HepG2 (cell line): Measurements from ENCODE around the gene MATK. TPM values are rescaled to one million over a fixed set of nuclear protein-coding genes. Genes with fewer than 3 reads are reported as not detected.
A peak's percentile ranks its signal among the peaks of the same experiment; 100 is the strongest.

Experiments
- AGO2 ChIP-seq: fragments of 200-400 bp; formaldehyde crosslinking; optimal IDR thresholded peaks from 2 replicates; pipeline ENCODE3; 2017; ENCODE audit warnings: mild to moderate bottlenecking, low read depth, low read length, moderate library complexity
- ATRX ChIP-seq: sonication (generic); formaldehyde crosslinking; IDR thresholded peaks from 2 replicates; pipeline ENCODE4 v1.4.0; 2020; ENCODE audit warnings: missing genetic modification reagents, borderline replicate concordance
- EP300 ChIP-seq, 3 experiments: sonication (generic) in 1 of 3; formaldehyde crosslinking in 1 of 3; IDR thresholded peaks; 2 replicates each; pipeline versions ENCODE4 v1.5.1 to v1.6.1; 2011 to 2020; ENCODE audit warnings: low read depth in 2 of 3, low read length in 2 of 3, borderline replicate concordance in 1 of 3, improper control_type of control experiment in 1 of 3, mild to moderate bottlenecking in 1 of 3, missing genetic modification reagents in 1 of 3, moderate library complexity in 1 of 3
- GLI4 ChIP-seq: sonication (generic); formaldehyde crosslinking; IDR thresholded peaks from 2 replicates; pipeline ENCODE4 v1.5.1; 2020; ENCODE audit warnings: missing genetic modification reagents, mild to moderate bottlenecking, moderate library complexity, borderline replicate concordance
- HCFC1 ChIP-seq: fragments of 150-350 bp; IDR thresholded peaks from 2 replicates; pipeline ENCODE4 v1.6.1; 2014; ENCODE audit warnings: low read depth, low read length
- HDAC2 ChIP-seq: sonication (generic); formaldehyde crosslinking; IDR thresholded peaks from 2 replicates; pipeline ENCODE4 v1.4.0; 2020; ENCODE audit warnings: missing genetic modification reagents
- HMGXB3 ChIP-seq: sonication (generic); formaldehyde crosslinking; IDR thresholded peaks from 2 replicates; pipeline ENCODE4 v1.4.0; 2020; ENCODE audit warnings: missing genetic modification reagents, borderline replicate concordance
- MXD3 ChIP-seq: IDR thresholded peaks from 2 replicates; pipeline ENCODE4 v1.6.1; 2016; ENCODE audit warnings: mild to moderate bottlenecking, missing biosample characterization, missing genetic modification reagents
- POGZ ChIP-seq: sonication (generic); formaldehyde crosslinking; IDR thresholded peaks from 2 replicates; pipeline ENCODE4 v1.4.0; 2020; ENCODE audit warnings: mild to moderate bottlenecking, missing genetic modification reagents
- RFXAP ChIP-seq: sonication (generic); formaldehyde crosslinking; IDR thresholded peaks from 2 replicates; pipeline ENCODE4 v1.4.0; 2020; ENCODE audit warnings: missing genetic modification reagents, borderline replicate concordance
- UBTF ChIP-seq: sonication (generic); formaldehyde crosslinking; IDR thresholded peaks from 2 replicates; pipeline ENCODE4 v1.4.0; 2020; ENCODE audit warnings: mild to moderate bottlenecking, missing genetic modification reagents
- XRCC5 ChIP-seq: fragments of 200-400 bp; formaldehyde crosslinking; optimal IDR thresholded peaks from 2 replicates; pipeline ENCODE3; 2017; ENCODE audit warnings: mild to moderate bottlenecking, low read length
- ZFP90 ChIP-seq: sonication (generic); formaldehyde crosslinking; IDR thresholded peaks from 2 replicates; pipeline ENCODE4 v1.8.0; 2022; ENCODE audit warnings: missing genetic modification reagents, mild to moderate bottlenecking, inconsistent platforms, borderline replicate concordance
- ZNF143 ChIP-seq: sonication (generic); formaldehyde crosslinking; IDR thresholded peaks from 2 replicates; pipeline ENCODE4 v1.4.0; 2020; ENCODE audit warnings: missing genetic modification reagents
- ZNF274 ChIP-seq: sonication (generic); formaldehyde crosslinking; IDR thresholded peaks from 2 replicates; pipeline ENCODE4 v1.5.1; 2020; ENCODE audit warnings: mild to moderate bottlenecking, missing genetic modification reagents
- ZNF350 ChIP-seq: sonication (generic); formaldehyde crosslinking; IDR thresholded peaks from 2 replicates; pipeline ENCODE4 v1.4.0; 2020; ENCODE audit warnings: mild to moderate bottlenecking, low read depth, missing genetic modification reagents, borderline replicate concordance
- ZNF484 ChIP-seq: sonication (generic); formaldehyde crosslinking; IDR thresholded peaks from 2 replicates; pipeline ENCODE4 v1.5.1; 2020; ENCODE audit warnings: mild to moderate bottlenecking, low read depth, missing genetic modification reagents, borderline replicate concordance
- ZNF546 ChIP-seq: sonication (generic); formaldehyde crosslinking; conservative IDR thresholded peaks from 2 replicates; pipeline ENCODE4 v1.8.1; 2023; ENCODE audit warnings: mild to moderate bottlenecking, missing genetic modification reagents
- ZNF552 ChIP-seq: sonication (generic); formaldehyde crosslinking; IDR thresholded peaks from 2 replicates; pipeline ENCODE4 v1.9.0; 2022; ENCODE audit warnings: missing genetic modification reagents, mild to moderate bottlenecking, borderline replicate concordance
- polyA plus RNA-seq, 8 experiments: library from polyadenylated mRNA; depleted of rRNA in 3 of 8; stranded (reverse) in 7 of 8; unstranded in 1 of 8; fragments of >200 nt; fragmentation: Illumina TruSeq in 4 of 8; extraction: Trizol in 4 of 8; gene quantifications; 2 replicates each; pipeline versions ENCODE4 v1.2.1 to v1.2.3, GENCODE V29; 2011 to 2016; ENCODE audit warnings: low read depth in 4 of 8, missing spikeins in 1 of 8, mixed read lengths in 1 of 8; ENCODE audit not compliant: insufficient read depth in 1 of 8
- total RNA-seq, 5 experiments: library from RNA; depleted of rRNA; stranded (reverse); fragments of >200 nt; fragmentation: Illumina TruSeq; extraction: Trizol; gene quantifications; 2 replicates each; pipeline ENCODE4 v1.2.3, GENCODE V29; 2016; ENCODE audit warnings: low read depth in 1 of 5

MATK gene
- total and polyA plus RNA-seq, 2 of the 13 experiments (the other 11 are each of a cell fraction or from before 2014, with no cell fraction given), result 0.09 TPM; not detected in 1

GRCh38 chr19:3761382-3762129, 24.6 kb downstream of the MATK start, which contains the start of gene APBA3 (continued):
- peak; percentile 49 for TF ChIP-seq UBTF (CRISPR knock-in tag)
- peak; percentile 66; the same call in 1 of the 2 replicates for TF ChIP-seq GLI4 (CRISPR knock-in tag)
- peak; percentile 79 for TF ChIP-seq RFXAP (CRISPR knock-in tag)
- peak; percentile 82; the same call in 1 of the 2 replicates for TF ChIP-seq ZNF484
- TF ChIP-seq XRCC5, result peak; percentile 77
- peak in 1 of 2 experiments; percentile 41; a peak in 1 of 4 replicates for TF ChIP-seq EP300 (IDR thresholded peaks at IDR 0.05; ENCODE audit: low read depth in 2 of 2, low read length in 2 of 2)
- TF ChIP-seq EP300 (CRISPR knock-in tag; IDR thresholded peaks at IDR 0.05; ENCODE audit: borderline replicate concordance), result no peak
- TF ChIP-seq HDAC2 (CRISPR knock-in tag), result peak; percentile 76
- TF ChIP-seq POGZ, result peak; percentile 37
- TF ChIP-seq ZFP90 (CRISPR knock-in tag), result peak; percentile 84
- peak; percentile 27 for TF ChIP-seq AGO2
- TF ChIP-seq HCFC1, result peak; percentile 97
- TF ChIP-seq ZNF546 (CRISPR knock-in tag), result peak; percentile 32; the same call in 1 of the 2 replicates
- 0 out of 2 replicates have a peak, but pooled peaks have one; percentile 32 for TF ChIP-seq ZNF552
- TF ChIP-seq ZNF274, result peak; percentile 65; the same call in 1 of the 2 replicates
- TF ChIP-seq ATRX, result peak; percentile 4; the same call in 1 of the 2 replicates
- TF ChIP-seq ZNF350 (CRISPR knock-in tag), result peak; percentile 85
- TF ChIP-seq HMGXB3 (CRISPR knock-in tag), result peak; percentile 84; the same call in 1 of the 2 replicates
- peak; percentile 99 for TF ChIP-seq ZNF143 (CRISPR knock-in tag)
- peak; percentile 57 for TF ChIP-seq MXD3 (CRISPR knock-in tag)
